Measurements from ENCODE around the gene VPS52.

The VPS52 gene, protein sequence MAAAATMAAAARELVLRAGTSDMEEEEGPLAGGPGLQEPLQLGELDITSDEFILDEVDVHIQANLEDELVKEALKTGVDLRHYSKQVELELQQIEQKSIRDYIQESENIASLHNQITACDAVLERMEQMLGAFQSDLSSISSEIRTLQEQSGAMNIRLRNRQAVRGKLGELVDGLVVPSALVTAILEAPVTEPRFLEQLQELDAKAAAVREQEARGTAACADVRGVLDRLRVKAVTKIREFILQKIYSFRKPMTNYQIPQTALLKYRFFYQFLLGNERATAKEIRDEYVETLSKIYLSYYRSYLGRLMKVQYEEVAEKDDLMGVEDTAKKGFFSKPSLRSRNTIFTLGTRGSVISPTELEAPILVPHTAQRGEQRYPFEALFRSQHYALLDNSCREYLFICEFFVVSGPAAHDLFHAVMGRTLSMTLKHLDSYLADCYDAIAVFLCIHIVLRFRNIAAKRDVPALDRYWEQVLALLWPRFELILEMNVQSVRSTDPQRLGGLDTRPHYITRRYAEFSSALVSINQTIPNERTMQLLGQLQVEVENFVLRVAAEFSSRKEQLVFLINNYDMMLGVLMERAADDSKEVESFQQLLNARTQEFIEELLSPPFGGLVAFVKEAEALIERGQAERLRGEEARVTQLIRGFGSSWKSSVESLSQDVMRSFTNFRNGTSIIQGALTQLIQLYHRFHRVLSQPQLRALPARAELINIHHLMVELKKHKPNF

DNA sequence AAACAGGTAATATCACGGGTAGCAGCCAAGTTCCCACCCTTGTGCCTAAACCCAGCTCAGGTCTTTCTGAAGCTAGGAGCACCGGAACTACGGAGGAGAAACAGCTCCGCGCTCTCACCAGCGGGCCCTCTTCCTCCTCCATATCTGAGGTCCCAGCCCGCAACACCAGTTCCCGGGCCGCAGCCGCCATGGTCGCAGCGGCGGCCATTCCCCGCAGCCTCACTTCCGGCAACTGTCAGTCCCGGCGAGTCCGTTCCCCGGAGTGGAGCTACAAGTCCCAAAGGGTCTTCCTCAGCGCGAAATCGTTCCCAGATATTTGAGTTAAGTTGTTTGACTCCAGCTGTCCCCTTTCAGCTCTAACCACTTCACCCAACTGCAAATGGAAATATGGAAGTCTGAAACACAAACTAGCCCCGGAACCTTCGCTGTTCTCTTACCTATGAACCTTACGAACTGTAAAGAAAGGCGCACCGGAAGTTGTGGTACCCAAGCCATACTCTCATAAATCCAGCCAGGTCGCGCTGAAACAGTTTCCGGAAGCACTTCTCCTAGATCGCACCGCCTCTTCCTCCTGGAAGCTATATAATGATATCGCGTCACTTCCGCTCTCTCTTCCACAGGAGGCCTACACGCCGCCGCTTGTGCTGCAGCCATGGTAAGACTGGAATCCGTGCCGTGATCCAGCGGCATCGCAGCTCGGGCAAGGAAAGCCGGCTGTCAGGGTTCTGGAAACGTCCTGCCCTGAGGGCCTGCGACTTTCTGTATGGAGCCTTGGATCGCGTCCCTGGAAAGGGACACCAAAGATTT is at the start of gene VPS52, which contains the start of gene RPS18:
Gene VPS52 (minus strand): TSS at position 409 of the 807 bp plus-strand sequence. CDS start 201 bp downstream, at position 208.
Gene RPS18 (plus strand): TSS at position 608 of the 807 bp plus-strand sequence. CDS start 45 bp downstream, at position 653.
- DNase-seq (ENCODE audit: low read depth): peak; percentile 97

DNA sequence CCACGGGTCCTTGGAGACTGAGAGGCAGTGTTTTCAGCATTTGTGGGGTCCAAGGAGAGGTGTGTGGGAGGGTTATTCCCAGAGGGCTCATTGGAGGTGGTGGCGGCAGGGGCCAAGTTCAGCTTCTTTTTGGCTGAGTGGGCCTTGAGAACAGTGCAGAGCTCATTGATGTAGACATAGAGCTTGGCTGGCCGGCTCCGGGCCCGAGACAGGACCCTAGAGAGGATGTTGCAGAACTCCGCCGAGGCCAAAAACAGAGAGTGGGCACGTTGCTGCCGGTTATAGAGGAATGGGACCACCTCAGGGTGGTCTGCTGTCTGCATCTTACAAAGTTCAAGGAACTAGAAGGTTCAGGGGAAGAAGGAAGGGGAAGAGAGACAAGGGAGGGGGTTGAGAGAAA is 49.6 kb upstream of the VPS52 start:
- no peak for DNase-seq (ENCODE audit: low read depth)

DNA sequence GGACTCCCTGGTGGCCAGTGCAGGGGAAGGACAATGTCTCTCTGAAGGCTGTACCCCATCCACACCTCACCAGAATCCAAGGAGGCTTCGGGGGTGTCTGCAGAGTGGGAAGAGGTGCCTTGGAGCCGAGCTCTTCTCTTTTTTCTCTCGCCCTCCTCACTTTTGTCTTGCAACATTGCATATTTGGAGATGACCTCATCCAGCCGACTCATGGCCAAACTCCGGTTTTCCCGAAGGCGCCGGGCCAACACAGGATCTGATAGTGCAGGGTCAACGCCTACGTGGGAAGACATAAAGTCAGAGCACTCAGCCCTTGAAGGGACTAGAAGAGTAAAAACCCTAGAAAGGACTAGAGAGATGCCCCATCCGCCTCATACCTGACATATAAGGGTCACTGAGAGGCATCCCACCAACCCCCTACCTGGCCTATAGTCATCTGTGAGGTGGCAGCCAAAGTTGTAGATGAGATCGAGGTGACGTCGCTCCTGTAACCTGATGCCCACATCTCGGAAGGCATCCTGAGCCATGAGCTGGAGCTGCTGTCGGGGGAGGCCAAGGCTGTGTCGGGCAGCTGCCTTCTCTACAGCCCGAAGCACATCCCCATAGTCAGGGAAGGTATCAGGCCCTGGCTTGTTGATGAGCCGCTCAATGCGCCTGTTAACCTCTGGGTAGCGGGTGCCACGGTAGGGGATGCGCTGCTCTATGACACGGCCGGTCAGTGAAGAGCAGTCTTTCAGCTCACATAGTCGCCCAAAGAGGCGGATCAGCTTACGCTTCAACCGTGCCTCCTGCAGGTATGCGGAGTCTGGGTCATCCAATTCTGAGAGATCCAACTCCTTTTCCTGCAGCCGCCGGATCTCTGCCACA is 48.9 kb upstream of the VPS52 start:
- no peak for DNase-seq (ENCODE audit: low read depth)

DNA sequence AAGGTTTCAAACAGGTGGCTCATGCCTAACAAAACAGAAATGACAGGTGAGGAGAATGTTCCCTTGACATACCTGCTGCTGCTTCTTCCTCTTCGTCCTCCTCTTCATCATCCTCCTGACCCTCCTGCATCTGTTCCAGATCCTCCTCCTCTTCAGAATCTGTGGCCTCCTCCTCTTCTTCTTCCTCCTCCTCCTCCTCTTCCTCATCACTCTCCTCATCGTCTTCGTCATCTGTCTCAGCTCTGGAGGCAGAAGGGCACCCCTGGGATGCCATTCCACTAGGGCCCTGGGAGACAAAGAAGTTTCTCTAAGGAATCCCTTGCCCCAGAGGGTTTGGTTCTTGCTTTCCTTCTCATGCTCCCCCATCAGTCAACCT is 48.3 kb upstream of the VPS52 start:
- DNase-seq (ENCODE audit: low read depth): no peak

DNA sequence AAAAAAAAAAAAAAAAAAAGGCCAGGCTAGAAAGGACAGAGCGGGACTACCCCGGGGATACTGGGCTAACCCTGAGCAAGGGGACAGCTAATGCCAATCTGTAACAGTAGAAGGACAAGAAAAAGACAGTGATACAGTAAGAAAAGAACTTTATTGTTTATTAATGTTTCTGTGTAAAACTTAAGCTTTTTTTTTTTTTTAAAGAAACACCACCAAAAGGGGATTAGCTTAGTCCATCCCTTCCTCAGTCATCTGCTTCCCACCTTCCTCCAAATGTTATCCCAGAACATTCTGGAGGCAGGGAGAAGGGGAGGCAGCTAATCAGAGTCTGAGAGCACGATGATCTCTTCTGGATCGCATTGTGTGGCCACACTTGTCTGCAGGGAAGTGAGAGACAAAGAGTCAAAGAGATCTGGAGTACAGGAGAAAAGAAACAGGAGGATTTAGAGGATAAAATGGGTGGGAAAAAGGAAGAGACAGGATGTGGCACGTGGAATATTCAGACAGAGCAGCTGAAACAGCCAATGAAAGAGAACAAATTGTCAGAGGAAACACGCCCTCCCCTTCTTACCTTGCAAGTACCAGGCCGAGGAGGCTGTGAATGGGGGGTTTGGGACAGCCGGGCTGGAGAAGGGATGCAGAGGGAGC is 46.9 kb upstream of the VPS52 start:
- no peak for DNase-seq (ENCODE audit: low read depth)

DNA sequence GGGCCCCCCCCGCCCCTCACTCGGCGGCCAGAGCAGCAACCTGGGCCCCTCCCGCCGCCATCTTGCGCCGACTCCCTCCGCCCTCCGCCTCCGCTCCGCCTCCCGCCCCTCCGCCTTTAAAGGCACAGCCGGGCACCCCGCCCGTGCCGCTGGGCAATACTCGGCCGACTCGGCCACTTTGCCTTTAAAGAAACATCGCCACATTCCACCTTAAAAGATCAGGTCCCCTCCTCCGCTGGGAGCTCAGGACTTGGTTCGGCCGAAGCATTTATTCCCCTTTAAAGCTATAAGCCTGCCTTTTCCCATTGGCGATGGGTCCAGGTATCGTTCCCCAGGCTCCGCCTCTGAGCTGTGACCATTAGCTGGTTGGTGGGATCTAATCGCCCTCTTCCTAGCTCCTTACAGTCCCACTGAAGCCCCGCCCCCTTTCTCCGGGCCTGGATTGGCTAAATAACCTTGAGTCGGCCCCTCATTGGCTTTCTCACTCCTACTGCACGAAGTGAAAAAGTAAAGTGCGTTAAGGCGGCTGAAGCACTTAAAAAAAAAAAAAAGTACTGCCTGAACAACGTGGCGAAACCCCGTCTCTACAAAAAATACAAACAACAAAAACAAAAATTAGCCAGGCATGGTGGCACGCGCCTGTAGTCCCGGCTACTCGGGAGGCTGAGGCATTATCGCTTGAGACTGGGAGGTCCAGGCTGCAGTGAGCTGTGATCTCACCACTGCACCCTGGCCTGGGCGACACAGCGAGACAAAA is 46.2 kb upstream of the VPS52 start, which contains the start of gene ZBTB22:
Gene ZBTB22 (minus strand): TSS at position 76 of the 757 bp plus-strand sequence. CDS start 828 bp downstream, outside the sequence.
- peak; percentile 96 for DNase-seq (ENCODE audit: low read depth)

DNA sequence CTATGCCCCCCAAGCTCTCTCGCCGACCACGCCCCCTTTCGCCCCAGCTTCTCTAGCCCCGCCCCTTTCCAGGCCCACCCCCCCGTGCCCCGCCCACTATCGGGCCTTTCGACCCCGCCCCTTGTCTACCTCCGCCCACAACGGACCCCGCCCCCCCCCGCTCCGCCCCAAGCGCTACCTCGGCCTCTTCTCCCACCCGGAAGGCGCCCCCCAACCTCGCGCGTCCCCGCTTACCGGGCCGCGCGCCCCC is 45.7 kb upstream of the VPS52 start:
- no peak for DNase-seq (ENCODE audit: low read depth)

DNA sequence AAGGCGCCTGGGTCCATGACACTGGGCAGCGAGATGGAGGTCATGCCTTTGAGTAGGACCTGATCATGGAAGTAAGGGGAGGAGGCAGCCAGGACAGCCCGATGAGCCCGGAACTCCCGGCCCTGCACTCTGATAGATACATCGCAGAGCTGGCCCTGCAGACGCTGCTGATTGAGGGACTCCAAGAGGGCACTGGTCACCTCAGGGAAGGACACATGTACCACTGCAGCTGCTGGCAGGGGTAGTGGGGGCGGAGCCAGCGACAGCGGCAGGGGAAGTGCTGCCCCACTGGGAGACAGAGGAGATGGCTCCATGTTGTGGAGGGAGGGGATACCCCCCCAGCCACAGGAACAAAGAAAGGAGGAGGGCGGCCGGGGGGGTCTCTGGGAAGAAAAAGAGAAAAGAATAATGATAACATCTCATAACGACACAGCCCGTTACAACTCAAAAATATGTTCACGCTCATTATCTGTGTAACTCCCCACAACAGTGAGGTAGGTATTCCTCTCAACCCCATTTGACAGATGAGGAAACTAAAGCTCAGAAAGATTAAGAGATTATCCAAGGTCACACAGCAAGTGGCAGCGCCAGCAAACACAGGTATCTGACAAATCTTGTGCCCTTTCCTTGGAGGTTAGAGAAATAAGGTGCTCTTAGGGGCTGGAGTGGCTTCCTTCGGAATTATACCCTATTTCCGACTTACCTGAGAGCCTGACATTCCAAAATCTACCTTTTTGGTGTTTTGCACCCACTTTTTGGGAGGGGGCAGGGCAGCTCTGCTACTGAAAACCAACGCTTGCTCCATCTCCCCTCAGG is 45.1 kb upstream of the VPS52 start:
- no peak for DNase-seq (ENCODE audit: low read depth)

DNA sequence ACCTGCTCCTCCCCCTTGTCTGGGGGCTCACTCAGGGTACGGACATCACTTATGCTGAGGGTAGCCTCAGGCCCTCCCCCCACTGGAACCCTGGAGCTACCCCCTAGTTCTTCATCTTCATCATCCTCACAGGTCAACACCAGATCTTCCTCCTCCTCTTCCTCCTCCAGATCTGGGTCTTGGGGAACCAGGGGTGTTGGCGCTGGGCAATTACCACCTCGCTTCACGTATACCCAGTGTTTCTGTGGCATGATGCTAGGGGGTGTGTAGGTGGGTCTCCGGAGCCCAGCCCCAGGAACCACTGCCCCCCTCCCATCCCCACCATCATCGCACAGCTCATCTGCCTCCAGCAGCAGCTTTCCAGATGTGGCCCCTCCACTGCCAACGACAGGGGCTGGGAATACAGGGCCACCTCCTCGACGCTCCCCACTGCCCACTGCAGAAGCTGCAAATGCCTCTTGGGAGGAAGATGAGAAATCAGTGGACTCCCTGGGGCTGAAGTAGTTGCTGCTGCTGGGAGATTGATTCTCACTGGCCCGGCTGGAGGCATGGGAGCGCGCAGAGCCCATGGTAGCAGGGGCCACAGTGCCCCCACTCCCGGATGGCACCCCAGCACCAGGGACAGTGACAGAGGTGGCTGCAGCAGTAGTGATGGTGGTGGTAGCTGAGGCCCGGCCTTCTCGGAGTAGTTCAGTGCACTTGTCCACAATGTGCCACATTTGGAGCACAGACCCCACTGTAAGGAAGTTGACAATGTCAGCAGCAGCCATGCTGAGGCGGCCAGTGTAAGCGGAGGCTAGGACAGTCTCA is 44.3 kb upstream of the VPS52 start:
- no peak for DNase-seq (ENCODE audit: low read depth)

DNA sequence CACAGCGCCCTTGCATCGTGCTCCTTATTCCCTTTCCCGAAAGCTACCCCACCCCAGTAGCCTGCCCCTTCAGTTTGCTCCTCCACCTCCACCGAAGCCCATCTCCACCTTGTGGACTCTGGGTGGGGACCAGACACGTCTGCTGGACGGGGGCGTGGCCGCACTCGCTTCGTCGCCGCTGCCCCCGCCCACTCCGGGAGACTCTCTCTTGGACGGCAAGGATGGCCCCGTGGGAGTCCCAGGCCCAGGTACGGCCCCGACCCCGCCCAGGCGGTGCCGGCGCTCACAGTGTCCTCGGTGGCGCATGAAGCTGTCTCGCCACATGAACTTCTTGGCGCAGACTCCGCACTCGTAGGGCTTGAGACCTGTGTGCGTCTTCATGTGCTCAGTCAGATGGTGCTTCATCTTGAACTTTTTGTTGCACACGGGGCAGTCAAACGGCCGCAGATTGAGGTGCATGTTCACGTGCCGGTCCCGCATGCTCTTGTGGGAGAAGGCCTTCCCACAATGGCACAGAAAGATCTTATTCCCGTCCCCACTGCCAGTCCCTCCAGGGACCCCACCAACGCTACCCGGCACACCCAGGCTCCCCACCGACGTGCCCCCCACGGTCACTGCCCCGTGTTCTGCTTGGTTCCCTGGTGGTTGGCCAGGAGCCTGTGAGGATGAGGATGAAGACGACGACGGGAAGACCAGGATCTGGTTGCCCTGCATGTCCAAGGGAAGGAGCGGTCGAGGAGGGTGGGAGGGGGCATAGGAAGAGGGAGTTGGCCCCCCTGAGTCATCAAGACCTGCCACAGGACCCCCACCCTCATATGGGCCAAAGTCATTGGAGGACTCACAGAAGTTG is 43.5 kb upstream of the VPS52 start:
- no peak for DNase-seq (ENCODE audit: low read depth)

DNA sequence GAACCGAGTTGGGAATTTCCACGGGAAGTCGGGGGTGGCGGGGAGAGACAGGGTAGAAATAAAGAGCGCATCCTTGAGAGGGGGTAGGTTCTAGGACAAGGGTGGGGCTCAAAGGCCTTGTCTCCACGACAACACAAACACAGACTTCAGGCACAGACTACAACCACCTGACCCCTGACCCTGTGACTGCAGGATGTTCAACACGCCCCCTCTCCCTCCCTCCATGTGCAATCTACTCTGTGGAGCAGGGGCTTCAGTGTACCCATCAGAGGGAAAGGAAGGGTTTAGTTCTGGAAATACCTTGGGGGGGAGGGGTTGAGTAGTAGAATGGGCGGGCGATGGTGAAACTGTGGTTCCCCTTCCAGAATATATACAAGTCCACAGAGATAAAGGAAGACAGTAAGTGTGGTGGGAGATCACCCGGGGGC is 42.9 kb upstream of the VPS52 start:
- DNase-seq (ENCODE audit: low read depth): no peak

DNA sequence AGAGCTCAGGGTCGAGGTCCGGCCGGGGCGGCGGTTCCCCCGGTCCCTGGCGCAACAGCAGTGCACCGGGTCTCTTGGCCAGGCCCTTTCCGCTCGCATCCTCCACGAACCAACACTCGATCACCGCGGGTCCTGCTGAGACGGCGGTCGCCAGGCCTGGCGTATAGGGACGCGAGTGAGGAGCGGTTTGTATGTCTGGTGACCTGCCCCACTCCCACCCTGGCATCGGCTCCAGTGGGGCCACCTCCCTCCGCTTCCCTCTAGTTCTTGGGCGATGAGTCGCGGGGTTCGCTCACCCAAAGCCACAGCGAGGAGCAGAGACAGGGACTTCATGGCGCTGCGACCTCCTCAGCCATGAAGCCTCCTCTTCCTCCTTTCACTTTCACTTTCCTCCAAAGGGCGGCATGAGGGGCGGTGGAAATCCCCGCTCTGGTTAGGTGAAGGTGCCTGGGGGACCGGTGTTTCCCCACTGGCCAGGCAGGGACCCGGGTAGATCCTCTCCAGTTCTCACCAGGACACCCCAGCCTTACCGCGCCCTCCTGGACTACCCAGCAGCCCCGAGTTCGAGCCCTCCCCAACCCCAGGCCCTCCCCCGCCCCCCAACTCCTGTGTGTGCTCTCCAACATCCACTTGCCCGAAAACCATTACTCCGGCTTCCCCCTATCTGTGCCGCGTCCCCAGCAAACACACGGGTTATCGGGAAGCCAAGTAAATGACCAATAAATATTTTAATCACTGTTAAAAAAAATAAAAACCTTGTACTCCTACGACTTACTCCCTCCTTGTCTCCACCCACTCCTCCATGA is 42.2 kb upstream of the VPS52 start, which contains the start of gene TAPBP:
Gene TAPBP (minus strand): TSS at position 370 of the 806 bp plus-strand sequence. CDS start 37 bp downstream, at position 333.
- no peak for DNase-seq (ENCODE audit: low read depth)

DNA sequence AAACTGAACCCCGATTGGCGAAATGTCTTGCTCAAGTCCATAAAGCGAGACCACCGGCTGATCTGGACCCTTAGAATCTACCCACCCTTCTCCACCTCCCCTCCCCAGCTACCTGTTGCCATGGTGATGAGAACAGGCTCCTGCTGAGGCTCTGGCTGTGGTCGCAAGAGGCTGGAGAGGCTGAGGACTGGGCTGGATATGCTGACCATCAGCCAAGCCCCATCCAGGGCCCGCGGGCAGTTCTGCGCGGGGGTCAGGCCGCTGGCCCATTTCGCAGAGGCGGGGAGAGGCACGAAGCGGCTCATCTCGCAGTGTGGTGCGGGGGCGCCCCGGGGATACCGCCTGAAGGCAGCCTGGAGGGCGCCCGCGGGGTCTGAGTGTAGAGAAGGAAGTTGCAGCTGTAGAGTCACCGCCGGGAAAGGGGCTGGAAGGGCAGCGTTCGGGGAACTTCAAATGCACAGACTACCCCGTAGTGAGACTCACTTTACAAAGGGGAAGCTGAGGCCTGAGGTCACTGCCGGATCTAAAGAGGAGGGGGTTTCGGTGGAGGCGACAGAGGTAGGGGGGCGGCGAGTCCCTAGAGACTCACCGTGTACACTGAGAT is 41.5 kb upstream of the VPS52 start:
- DNase-seq (ENCODE audit: low read depth): no peak

DNA sequence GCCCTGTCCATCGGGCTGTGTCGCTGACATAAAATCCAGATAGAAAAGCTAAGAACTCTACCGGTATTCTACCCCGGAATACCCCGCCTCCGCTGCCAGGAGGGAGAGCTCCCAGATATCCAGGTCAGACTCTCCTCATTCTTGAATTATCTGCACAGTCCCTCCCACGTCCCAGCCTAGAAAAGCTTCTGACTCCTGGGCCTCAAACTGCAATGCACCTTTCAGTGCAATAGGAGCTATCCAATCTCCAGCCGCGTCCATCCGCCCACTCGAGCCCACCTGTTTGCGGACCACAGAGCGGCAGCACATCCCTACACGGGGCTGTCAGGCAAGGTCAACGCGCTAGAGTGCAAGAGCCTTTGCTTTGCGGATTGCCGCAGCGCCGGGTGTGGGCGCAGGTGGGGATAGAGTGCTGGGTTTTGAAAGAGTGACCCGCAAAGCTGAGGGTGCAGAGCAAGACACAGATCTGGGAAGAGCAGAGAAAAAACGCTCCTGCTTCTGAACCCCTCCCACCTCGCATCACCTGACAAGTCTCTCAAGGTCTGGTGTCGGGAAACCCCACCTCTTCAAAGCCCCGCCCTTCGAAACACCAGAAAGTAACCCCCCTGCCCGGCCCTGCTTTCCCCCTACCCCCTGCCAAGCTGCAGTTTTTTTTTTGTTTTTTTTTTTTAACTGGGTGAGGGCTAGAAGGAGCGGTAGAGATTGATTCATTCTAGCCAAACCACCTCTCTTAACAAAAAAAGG is 40.9 kb upstream of the VPS52 start:
- no peak for DNase-seq (ENCODE audit: low read depth)

DNA sequence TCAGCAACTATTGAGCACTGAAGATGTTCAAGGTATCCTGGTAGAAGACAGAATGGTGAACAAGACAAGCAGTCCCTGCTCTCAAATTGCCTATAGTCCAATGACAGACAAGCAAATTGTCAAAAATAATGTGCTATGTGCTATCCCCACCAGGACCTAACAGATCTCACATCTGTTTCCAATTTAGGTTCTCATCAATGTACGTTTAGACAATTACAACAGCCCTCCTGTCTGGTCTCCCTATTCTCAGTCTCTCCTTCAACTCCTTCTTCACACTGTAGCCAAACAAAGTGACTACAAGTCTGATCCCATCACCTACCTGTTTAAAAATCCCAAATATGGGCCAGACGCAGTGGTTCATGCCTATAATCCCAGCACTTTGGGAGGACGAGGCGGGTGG is 34.7 kb upstream of the VPS52 start:
- DNase-seq (ENCODE audit: low read depth): no peak

All from CMK (cell line).